HepG2 (cell line): ENCODE results near the gene EVL.

Source experiments
- CENPT ChIP-seq: sonication (generic); formaldehyde crosslinking; IDR thresholded peaks from 2 replicates; pipeline ENCODE4 v1.8.0; 2022; ENCODE audit warnings: low read depth, mild to moderate bottlenecking, moderate library complexity, missing genetic modification reagents
- EP300 ChIP-seq, 3 experiments: sonication (generic) in 1 of 3; formaldehyde crosslinking in 1 of 3; IDR thresholded peaks; 2 replicates each; pipeline versions ENCODE4 v1.5.1 to v1.6.1; 2011 to 2020; ENCODE audit warnings: low read depth in 2 of 3, low read length in 2 of 3, borderline replicate concordance in 1 of 3, improper control_type of control experiment in 1 of 3, mild to moderate bottlenecking in 1 of 3, missing genetic modification reagents in 1 of 3, moderate library complexity in 1 of 3
- EZH2 ChIP-seq: conservative IDR thresholded peaks from 2 replicates; pipeline ENCODE4 v1.6.1; 2012; ENCODE audit warnings: mild to moderate bottlenecking, low read depth, low read length, moderate library complexity
- SIX4 ChIP-seq: sonication (generic); formaldehyde crosslinking; IDR thresholded peaks from 2 replicates; pipeline ENCODE4 v1.4.0; 2020; ENCODE audit warnings: missing genetic modification reagents
- ZSCAN29 ChIP-seq: sonication (generic); formaldehyde crosslinking; conservative IDR thresholded peaks from 2 replicates; pipeline ENCODE4 v1.4.0; 2020; ENCODE audit warnings: mild to moderate bottlenecking, missing genetic modification reagents
- TF ChIP-seq, protein P1 (sequence below): sonication (generic); formaldehyde crosslinking; IDR thresholded peaks from 2 replicates; pipeline ENCODE4 v1.4.0; 2020; ENCODE audit warnings: missing genetic modification reagents

GRCh38 chr14:100067481-100067880, 2.3 kb downstream of the EVL start:
- no peak for TF ChIP-seq CENPT (CRISPR knock-in tag)
- no peak for TF ChIP-seq EP300 (IDR thresholded peaks at IDR 0.05; ENCODE audit: low read depth in 2 of 2, low read length in 2 of 2)
- no peak for TF ChIP-seq EP300 (CRISPR knock-in tag; IDR thresholded peaks at IDR 0.05; ENCODE audit: borderline replicate concordance)
- TF ChIP-seq ZSCAN29 (CRISPR knock-in tag): no peak
- TF ChIP-seq SIX4: no peak
- TF ChIP-seq, protein P1, sequence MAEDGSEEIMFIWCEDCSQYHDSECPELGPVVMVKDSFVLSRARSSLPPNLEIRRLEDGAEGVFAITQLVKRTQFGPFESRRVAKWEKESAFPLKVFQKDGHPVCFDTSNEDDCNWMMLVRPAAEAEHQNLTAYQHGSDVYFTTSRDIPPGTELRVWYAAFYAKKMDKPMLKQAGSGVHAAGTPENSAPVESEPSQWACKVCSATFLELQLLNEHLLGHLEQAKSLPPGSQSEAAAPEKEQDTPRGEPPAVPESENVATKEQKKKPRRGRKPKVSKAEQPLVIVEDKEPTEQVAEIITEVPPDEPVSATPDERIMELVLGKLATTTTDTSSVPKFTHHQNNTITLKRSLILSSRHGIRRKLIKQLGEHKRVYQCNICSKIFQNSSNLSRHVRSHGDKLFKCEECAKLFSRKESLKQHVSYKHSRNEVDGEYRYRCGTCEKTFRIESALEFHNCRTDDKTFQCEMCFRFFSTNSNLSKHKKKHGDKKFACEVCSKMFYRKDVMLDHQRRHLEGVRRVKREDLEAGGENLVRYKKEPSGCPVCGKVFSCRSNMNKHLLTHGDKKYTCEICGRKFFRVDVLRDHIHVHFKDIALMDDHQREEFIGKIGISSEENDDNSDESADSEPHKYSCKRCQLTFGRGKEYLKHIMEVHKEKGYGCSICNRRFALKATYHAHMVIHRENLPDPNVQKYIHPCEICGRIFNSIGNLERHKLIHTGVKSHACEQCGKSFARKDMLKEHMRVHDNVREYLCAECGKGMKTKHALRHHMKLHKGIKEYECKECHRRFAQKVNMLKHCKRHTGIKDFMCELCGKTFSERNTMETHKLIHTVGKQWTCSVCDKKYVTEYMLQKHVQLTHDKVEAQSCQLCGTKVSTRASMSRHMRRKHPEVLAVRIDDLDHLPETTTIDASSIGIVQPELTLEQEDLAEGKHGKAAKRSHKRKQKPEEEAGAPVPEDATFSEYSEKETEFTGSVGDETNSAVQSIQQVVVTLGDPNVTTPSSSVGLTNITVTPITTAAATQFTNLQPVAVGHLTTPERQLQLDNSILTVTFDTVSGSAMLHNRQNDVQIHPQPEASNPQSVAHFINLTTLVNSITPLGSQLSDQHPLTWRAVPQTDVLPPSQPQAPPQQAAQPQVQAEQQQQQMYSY: no peak
- no peak for TF ChIP-seq EZH2
